ENCODE results near the gene ANKRD37.

Gene ANKRD37

GRCh38 chr4:185416955-185417354, 20.3 kb downstream of the ANKRD37 start:
- no peak for DNase-seq

GRCh38 chr4:185421366-185422124, 24.9 kb downstream of the ANKRD37 start:
- no peak for DNase-seq

- no peak for DNase-seq
Observed at GRCh38 chr4:185424905-185425646, 28.4 kb downstream of the ANKRD37 start.

GRCh38 chr4:185425647-185426352, 29.2 kb downstream of the ANKRD37 start, which contains the start of gene UFSP2:
Gene UFSP2 (minus strand): TSS chr4:185425964. CDS start chr4:185425868, 96 bp downstream.
- peak; percentile 100 for DNase-seq

- DNase-seq = peak; percentile 18
Observed at GRCh38 chr4:185426960-185427688, 30.5 kb downstream of the ANKRD37 start.

- no peak for DNase-seq
Observed at GRCh38 chr4:185429660-185430059, 33.0 kb downstream of the ANKRD37 start.

- no peak for DNase-seq
Observed at GRCh38 chr4:185435466-185435865, 38.8 kb downstream of the ANKRD37 start.

GRCh38 chr4:185437809-185438208, 41.2 kb downstream of the ANKRD37 start:
- no peak for DNase-seq

GRCh38 chr4:185441479-185441878, 44.8 kb downstream of the ANKRD37 start:
- no peak for DNase-seq

GRCh38 chr4:185445209-185445608, 48.6 kb downstream of the ANKRD37 start:
- DNase-seq = no peak

All from right kidney (tissue), 1 donor.